GM18909 (cell line): ENCODE results near the gene CELSR1.

Source experiments
- ATAC-seq: cut with Tn5 transposase; IDR thresholded peaks from one replicate; pipeline ENCODE4 v1.9.1; 2021; ENCODE audit warnings: mild to moderate bottlenecking; ENCODE audit not compliant: unreplicated experiment, poor library complexity

CELSR1 gene

GRCh38 chr22:46430961-46431838 is 106.2 kb downstream of the CELSR1 start:
- ATAC-seq: no peak

GRCh38 chr22:46429325-46429853 is 108.0 kb downstream of the CELSR1 start:
- no peak for ATAC-seq

GRCh38 chr22:46428602-46429324 is 108.7 kb downstream of the CELSR1 start:
- no peak for ATAC-seq

- ATAC-seq: no peak
These were observed 109.2 kb downstream of the CELSR1 start for GRCh38 chr22:46428171-46428570.

- no peak for ATAC-seq
These were observed 112.4 kb downstream of the CELSR1 start for GRCh38 chr22:46425016-46425415.

GRCh38 chr22:46424496-46424895 is 112.9 kb downstream of the CELSR1 start:
- ATAC-seq: no peak

- no peak for ATAC-seq
These were observed 114.5 kb downstream of the CELSR1 start for GRCh38 chr22:46422896-46423295.

GRCh38 chr22:46421267-46421666 is 116.2 kb downstream of the CELSR1 start:
- ATAC-seq: no peak

- ATAC-seq: no peak
These were observed 117.5 kb downstream of the CELSR1 start for GRCh38 chr22:46419754-46420571.

GRCh38 chr22:46418827-46419226 is 118.6 kb downstream of the CELSR1 start:
- ATAC-seq: no peak

- ATAC-seq: no peak
These were observed 119.7 kb downstream of the CELSR1 start for GRCh38 chr22:46417769-46418168.

- no peak for ATAC-seq
These were observed 120.4 kb downstream of the CELSR1 start for GRCh38 chr22:46416891-46417580.

- no peak for ATAC-seq
These were observed 120.9 kb downstream of the CELSR1 start for GRCh38 chr22:46416520-46416871.

- no peak for ATAC-seq
These were observed 121.5 kb downstream of the CELSR1 start for GRCh38 chr22:46415776-46416519.

GRCh38 chr22:46414704-46415103 is 122.7 kb downstream of the CELSR1 start:
- ATAC-seq: no peak

- ATAC-seq: no peak
These were observed 123.6 kb downstream of the CELSR1 start for GRCh38 chr22:46413725-46414379.

- ATAC-seq: no peak
These were observed 126.1 kb downstream of the CELSR1 start for GRCh38 chr22:46411347-46411746.

- ATAC-seq: no peak
These were observed 127.1 kb downstream of the CELSR1 start for GRCh38 chr22:46410291-46410808.
